Activated CD8-positive, alpha-beta T cell treated with anti-CD3 and anti-CD28 coated beads for 36 hours (primary cell): ENCODE data around the gene KRT37. TPM values are rescaled to one million over a fixed set of nuclear protein-coding genes. Genes with fewer than 3 reads are reported as not detected.
"Not testable (repeated sequence)": the region's sequence is repeated elsewhere in the genome, so short reads cannot be mapped to it uniquely, and the experiment has no call there.

Source experiments
- ATAC-seq: fragments of 200-7000 bp; cut with Tn5 transposase; one replicate; pipeline ENCODE4 v1.10.0; 2021; ENCODE audit warnings: mild to moderate bottlenecking, moderate library complexity
- CTCF ChIA-PET: fragments of 350-600 bp; sonication (Branson Sonifier 250); formaldehyde crosslinking; loops from one replicate; lab custom pipeline; 2021; ENCODE audit warnings: antibody characterized with exemption; lab: Charles Lee
- POLR2A ChIA-PET: fragments of 350-600 bp; sonication (Branson Sonifier 250); formaldehyde crosslinking; loops from one replicate; lab custom pipeline; 2021; ENCODE audit warnings: antibody characterized with exemption; lab: Charles Lee
- DNase-seq: peaks from one replicate; pipeline ENCODE4 v3.0.0-alpha.2; 2020
- H3K27ac Mint-ChIP-seq: one replicate; pipeline ENCODE4 v1.8.0; 2021; ENCODE audit warnings: mild to moderate bottlenecking, mixed read lengths
- H3K27me3 Mint-ChIP-seq: one replicate; pipeline ENCODE4 v1.8.0; 2021; ENCODE audit warnings: mixed read lengths
- H3K36me3 Mint-ChIP-seq: one replicate; pipeline ENCODE4 v1.8.0; 2021; ENCODE audit warnings: low read depth, mixed read lengths
- H3K4me1 Mint-ChIP-seq: one replicate; pipeline ENCODE4 v1.8.0; 2021; ENCODE audit warnings: low read depth, mixed read lengths
- H3K4me3 Mint-ChIP-seq: one replicate; pipeline ENCODE4 v1.8.0; 2021; ENCODE audit warnings: mild to moderate bottlenecking, moderate library complexity, mixed read lengths
- H3K9me3 Mint-ChIP-seq: one replicate; pipeline ENCODE4 v1.8.0; 2021; ENCODE audit warnings: mixed read lengths
- CTCF ChIP-seq: fragments of 200-600 bp; IDR thresholded peaks from one replicate; pipeline ENCODE4 v1.8.0; 2022; ENCODE audit warnings: antibody characterized with exemption, mild to moderate bottlenecking
- intact Hi-C: fragments of 100-400 bp; cut with micrococcal nuclease; formaldehyde crosslinking; loops from one replicate; pipeline ENCODE4 v1.10.0; 2022
- total RNA-seq, 2 experiments: library from RNA; stranded (reverse); gene quantifications; one replicate each; pipeline ENCODE4 v1.2.3, GENCODE V29; 2021

The KRT37 gene
- total RNA-seq, 2 experiments from 2014 or later, result not detected

- Mint-ChIP-seq H3K27ac (no peak overlapping the region), H3K4me1 (no peaks in the 10 kb centered on the region), H3K36me3 (no peaks in the 10 kb centered on the region), H3K27me3 (peaks cover 3% of the 10 kb centered on the region), H3K9me3 (no peaks in the 10 kb centered on the region), H3K4me3 (no peak overlapping the region)
- CTCF ChIA-PET, result interaction anchor here (0.9 to 2.2 kb wide), 2 partner anchors 14 to 229 kb away, joined by 3 to 6 read pairs; no protein-coding TSS in a partner anchor
- intact Hi-C loops, result no loop called here
- POLR2A ChIA-PET, result interaction anchor here (1.1 kb wide), 1 partner anchor 26 kb away, joined by 3 read pairs; no protein-coding TSS in a partner anchor
- ATAC-seq, result no peak
- DNase-seq, result no peak
- no peak for TF ChIP-seq CTCF
Observed at GRCh38 chr17:41434005-41434404, 9.6 kb upstream of the KRT37 start.

GRCh38 chr17:41433586-41433985 lies 9.2 kb upstream of the KRT37 start:
- Mint-ChIP-seq H3K36me3 (no peaks in the 10 kb centered on the region), H3K27me3 (peaks cover 3% of the 10 kb centered on the region), H3K27ac (no peak overlapping the region), H3K9me3 (no peaks in the 10 kb centered on the region), H3K4me3 (no peak overlapping the region), H3K4me1 (no peaks in the 10 kb centered on the region)
- ChIA-PET CTCF (interaction anchor here (0.9 to 2.2 kb wide), 2 partner anchors 14 to 229 kb away, joined by 3 to 6 read pairs; no protein-coding TSS in a partner anchor), POLR2A (interaction anchor here (1.1 kb wide), 1 partner anchor 26 kb away, joined by 3 read pairs; no protein-coding TSS in a partner anchor)
- no peak for ATAC-seq
- intact Hi-C loops, result no loop called here
- no peak for TF ChIP-seq CTCF
- DNase-seq, result no peak

GRCh38 chr17:41430376-41430775 lies 6.0 kb upstream of the KRT37 start:
- H3K27ac Mint-ChIP-seq, H3K27me3 Mint-ChIP-seq, H3K4me1 Mint-ChIP-seq, H3K4me3 Mint-ChIP-seq, intact Hi-C loops, H3K36me3 Mint-ChIP-seq, H3K9me3 Mint-ChIP-seq, ATAC-seq, DNase-seq, POLR2A ChIA-PET: not testable (repeated sequence)
- CTCF ChIA-PET, result interaction anchor here (1.0 to 1.5 kb wide), 2 partner anchors 13 to 39 kb away, joined by 3 read pairs; no protein-coding TSS in a partner anchor

- Mint-ChIP-seq H3K27ac (no peak overlapping the region), H3K27me3 (peaks cover 3% of the 10 kb centered on the region), H3K4me3 (no peak overlapping the region), H3K36me3 (no peaks in the 10 kb centered on the region), H3K4me1 (no peaks in the 10 kb centered on the region), H3K9me3 (no peaks in the 10 kb centered on the region)
- CTCF ChIA-PET, result interaction anchor here (1.3 to 1.5 kb wide), 2 partner anchors 12 kb away, joined by 3 to 4 read pairs; no protein-coding TSS in a partner anchor
- intact Hi-C loops, result no loop called here
- POLR2A ChIA-PET, result no interaction called here
- ATAC-seq (no peak), DNase-seq (no peak)
- no peak for TF ChIP-seq CTCF
Observed at GRCh38 chr17:41429667-41430066, 5.3 kb upstream of the KRT37 start.

GRCh38 chr17:41428591-41429291 lies 4.4 kb upstream of the KRT37 start:
- Mint-ChIP-seq H3K4me1 (no peaks in the 10 kb centered on the region), H3K9me3 (no peaks in the 10 kb centered on the region), H3K36me3 (no peaks in the 10 kb centered on the region), H3K4me3 (no peak overlapping the region), H3K27ac (no peak overlapping the region), H3K27me3 (peaks cover 3% of the 10 kb centered on the region)
- ChIA-PET CTCF (interaction anchor here (1.3 kb wide), 1 partner anchor 11 kb away, joined by 4 read pairs; no protein-coding TSS in a partner anchor), POLR2A (no interaction called here)
- intact Hi-C loops, result no loop called here
- ATAC-seq (no peak), DNase-seq (no peak)
- no peak for TF ChIP-seq CTCF

GRCh38 chr17:41422586-41422985 lies 1.8 kb downstream of the KRT37 start:
- H3K27ac Mint-ChIP-seq, H3K36me3 Mint-ChIP-seq, DNase-seq, CTCF ChIA-PET, H3K4me1 Mint-ChIP-seq, POLR2A ChIA-PET, H3K27me3 Mint-ChIP-seq, ATAC-seq, intact Hi-C loops, H3K9me3 Mint-ChIP-seq, H3K4me3 Mint-ChIP-seq: not testable (repeated sequence)
